GM18517 (cell line): ENCODE data around the gene PLEKHS1.
"Not testable (repeated sequence)": the region's sequence is repeated elsewhere in the genome, so short reads cannot be mapped to it uniquely, and the experiment has no call there.

Experiments used
- ATAC-seq: cut with Tn5 transposase; IDR thresholded peaks from one replicate; pipeline ENCODE4 v1.9.1; 2021; ENCODE audit warnings: mild to moderate bottlenecking, moderate library complexity; ENCODE audit not compliant: unreplicated experiment

Gene PLEKHS1

DNA sequence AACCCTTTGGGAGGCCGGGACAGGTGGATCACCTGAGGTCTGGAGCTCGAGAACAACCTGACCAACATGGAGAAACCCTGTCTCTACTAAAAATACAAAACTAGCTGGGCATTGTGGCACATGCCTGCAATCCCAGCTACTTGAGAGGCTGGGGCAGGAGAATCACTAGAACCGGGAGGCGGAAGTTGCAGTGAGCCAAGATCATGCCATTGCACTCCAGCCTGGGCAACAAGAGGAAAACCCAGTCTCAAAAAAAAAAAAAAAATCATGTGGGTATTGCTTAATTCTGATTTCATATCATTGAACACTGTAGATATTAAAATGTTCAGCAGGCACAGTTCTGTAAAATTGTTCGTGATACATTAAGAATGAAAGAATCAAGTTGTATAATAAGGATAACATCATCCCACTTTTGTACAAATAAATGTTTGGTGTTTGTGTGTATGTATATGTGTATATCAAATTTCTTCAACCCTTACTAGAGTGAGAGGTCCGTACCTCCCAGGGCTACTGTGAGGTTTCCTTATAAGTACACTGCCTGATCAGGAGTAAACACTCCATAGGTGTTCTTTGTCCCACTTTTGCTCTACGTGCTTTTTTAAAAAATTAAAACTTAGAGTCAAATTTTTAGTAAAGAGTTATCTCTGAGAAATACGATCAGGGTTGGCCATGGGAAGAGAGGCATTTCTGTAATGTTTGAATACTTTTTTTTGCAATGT is 31.7 kb downstream of the PLEKHS1 start:
- ATAC-seq = no peak

DNA sequence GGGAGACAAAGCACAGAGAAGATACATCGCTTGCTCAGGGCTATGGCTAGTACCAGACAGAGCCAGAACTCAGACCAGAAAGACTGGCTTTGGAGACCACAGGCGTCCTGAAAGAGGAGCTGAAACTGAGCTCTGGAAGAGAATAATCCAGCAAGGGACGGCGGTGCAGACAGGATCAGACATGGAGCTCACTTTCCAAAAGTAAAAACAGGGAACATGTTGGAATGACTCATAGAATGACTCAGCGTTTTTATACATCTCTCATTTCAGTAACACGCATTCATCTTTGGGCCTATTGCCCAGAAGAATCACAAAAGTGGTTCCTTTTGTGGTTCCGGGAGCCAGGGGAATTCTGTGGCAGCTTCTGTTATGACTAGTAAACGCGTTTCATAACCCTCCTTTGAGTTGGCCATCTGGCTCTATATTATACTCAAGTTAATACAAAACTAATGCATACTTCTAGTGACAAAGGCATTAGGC is 37.2 kb downstream of the PLEKHS1 start:
- ATAC-seq = peak; percentile 81

DNA sequence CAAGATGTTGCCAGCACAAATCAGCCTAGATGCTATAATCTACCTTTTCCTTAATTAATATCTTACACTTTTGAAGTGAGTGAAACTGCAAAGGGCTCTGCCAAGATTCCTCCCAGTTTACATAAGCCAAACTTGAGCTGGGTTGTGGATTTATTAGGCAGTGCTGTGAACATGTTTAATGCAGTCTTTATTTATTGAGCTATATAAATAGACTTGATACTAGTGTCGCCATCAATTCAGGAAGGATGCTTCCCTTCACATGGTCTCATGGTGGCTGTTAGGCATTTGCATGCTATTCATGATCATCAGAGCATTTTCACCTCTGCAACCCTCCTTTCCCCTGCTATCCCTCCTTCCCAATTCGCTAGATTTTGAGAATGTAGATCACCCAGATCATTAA is 40.2 kb downstream of the PLEKHS1 start:
- ATAC-seq = no peak

DNA sequence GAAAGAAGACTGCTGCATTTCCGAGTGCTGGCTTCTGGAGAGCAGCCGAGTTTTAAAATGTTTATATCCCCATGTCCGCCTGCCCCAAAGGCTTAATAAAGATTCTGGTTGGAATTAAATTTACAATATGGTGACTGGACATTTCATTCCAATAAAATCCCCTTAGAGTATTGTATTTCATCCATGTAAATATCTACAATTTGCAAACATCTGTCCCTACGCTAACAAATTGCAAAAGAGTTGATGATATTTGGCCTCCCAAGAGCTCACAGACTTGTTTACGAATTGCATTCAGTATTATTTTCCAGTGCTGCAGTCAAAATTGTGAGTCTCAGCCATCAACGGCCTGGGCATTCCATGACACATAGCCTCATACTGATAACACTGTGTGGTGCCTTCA is 50.1 kb downstream of the PLEKHS1 start:
- ATAC-seq = no peak

DNA sequence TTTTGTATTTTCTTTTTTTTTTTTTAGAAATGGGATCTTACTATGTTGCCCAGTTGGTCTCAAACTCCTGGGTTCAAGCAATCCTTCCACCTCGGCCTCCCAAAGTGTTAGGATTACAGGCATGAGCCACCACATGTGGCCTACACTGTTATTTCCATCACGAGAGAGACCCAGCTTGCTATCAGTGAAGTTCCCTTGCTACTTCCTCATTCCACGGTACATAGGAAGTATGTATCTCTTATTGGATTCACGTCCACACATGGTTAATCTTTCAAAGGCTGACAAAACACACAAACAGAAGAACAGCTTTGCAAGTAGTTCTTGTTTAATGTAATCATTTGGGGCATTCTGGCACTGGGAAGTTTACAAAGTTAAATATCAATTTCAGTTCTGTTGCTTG is 51.5 kb downstream of the PLEKHS1 start:
- no peak for ATAC-seq

DNA sequence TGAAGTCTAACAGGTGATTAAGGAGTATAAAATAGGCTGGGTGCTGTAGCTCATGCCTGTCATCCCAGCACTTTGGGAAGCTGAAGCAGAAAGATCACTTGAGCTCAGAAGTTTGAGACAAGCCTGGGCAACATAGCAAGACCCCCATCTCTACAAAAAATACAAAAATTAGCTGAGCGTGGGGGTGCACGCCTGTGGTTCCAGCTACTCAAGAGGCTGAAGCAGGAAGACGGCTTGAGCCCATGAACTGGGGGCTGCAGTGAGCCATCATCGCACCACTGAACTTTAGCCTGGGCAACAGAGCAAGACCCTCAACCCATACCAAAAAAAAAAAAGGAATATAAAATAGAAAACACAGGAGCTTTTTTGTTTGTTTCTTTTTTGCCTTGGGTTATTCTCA is 55.0 kb downstream of the PLEKHS1 start:
- no peak for ATAC-seq

DNA sequence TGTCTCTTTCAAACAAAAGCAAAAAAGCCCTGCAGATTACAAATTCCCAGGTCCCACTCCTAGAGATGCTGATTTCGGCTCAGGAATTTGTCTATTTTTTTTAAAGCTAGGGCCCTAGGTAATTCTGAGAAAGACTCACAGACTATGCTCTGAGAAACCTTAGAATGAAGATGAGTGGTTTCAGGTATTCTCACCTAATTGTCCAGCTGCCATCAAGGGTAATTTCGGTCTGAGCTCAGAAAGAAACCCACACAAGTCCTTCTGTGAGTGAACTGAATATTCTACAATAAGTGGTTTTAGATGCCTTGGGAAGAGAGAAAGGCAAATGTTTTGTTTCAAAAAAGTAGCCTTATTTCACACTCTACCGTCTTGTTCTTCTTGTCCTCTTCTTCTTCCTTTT is 56.7 kb downstream of the PLEKHS1 start:
- no peak for ATAC-seq

DNA sequence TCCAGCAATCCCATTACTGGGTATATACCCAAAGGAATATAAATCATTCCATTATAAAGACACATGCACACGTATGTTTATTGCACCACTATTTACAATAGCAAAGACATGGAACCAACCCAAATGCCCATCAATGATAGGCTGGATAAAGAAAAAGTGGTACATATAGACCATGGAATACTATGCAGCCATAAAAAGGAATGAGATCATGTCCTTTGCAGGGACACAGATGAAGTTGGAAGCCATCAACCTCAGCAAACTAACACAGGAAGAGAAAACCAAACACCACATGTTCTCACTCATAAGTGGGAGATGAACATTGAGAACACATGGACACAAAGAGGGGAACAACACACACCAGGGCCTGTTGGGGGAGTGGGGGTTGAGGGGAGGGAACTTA is 63.2 kb downstream of the PLEKHS1 start:
- not testable (repeated sequence) for ATAC-seq

DNA sequence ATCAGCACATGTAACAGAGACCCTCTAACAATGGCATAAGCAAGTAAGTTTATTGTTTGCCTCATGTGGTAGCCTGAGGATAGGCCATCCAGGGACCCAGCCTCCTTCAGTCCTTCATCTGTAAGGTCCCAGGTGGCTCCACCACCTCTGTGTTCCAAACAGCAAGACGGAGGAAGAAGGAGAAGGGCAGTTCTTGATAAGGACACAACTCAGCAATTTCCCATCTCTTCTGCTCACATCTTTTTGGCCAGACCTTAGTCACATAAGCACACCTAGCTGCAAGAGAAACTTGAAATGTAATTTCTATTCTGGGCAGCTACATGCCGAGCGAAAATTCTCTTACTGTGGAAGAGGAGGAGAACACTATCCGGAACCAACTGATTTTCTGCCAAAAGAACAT is 68.5 kb downstream of the PLEKHS1 start:
- ATAC-seq = no peak

DNA sequence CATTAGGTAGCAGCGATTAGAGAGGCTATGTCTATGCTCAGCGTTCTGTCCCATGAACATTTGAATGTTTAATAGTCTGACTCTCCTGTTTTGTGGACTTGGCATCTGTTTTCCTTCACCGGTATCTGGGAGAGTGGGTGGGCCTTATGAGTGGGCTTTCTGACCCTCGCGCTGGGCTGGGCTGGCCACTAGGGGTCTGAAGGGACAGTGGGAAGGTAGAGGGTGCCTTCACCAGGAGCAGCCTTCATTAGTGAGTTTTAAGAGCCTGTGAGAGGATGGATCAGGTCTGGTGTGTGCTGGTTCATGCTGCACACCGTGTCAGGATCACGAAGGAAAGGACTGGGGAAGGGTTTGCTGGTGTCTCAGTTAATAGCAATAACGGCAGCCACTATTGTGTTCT is 69.0 kb downstream of the PLEKHS1 start:
- no peak for ATAC-seq

DNA sequence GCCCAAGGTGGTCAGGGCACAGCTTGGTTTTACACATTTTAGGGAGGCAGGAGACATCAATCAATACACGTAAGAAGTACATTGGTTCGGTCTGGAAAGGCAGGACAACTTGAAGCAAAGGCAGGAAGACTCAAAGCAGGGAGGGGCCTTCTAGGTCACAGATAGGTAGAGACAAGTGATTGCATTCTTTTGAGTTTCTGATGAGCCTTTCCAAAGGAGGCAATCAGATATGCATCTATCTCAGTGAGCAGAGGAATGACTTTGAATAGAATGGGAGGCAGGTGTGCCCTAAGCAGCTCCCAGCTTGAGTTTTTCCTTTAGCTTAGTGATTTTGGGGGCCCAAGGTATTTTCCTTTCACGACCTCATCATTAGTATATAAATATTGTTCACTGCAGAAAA is 69.8 kb downstream of the PLEKHS1 start:
- ATAC-seq = not testable (repeated sequence)

DNA sequence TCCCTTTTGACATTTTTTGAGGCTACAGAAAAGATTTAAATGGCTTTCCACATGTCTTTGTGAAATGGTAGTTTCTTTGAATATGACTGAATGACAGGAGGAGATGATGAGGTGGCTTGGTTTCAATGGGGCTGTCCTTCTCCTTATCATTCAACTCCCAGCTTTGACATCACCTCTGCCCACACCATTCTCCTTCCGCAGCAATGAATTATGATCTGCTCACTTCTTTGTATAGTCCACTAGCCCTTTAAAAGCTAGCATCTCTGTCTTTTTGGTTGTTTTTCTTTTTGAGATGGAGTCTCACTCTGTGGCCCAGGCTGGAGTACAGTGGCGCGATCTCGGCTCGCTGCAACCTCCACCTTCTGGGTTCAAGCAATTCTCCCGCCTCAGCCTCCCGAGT is 70.7 kb downstream of the PLEKHS1 start:
- no peak for ATAC-seq

DNA sequence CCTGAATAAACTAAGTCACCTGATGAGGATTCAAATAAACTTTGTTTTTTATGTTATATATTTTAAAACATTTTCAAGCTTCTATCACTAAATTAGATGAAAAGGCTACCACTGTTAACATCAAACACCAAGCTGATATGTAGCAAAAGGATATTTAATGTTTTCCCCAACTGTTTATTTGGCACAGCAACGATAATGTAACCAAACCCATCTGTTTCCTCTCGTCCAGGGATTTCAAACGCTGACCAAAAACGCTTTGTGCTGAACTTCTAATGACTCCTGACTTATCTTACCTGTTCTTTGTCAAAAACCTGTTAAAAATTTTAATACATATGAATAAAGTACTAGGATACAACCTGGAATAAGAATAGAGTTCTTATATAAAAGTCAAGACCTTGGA is 71.9 kb downstream of the PLEKHS1 start:
- no peak for ATAC-seq

DNA sequence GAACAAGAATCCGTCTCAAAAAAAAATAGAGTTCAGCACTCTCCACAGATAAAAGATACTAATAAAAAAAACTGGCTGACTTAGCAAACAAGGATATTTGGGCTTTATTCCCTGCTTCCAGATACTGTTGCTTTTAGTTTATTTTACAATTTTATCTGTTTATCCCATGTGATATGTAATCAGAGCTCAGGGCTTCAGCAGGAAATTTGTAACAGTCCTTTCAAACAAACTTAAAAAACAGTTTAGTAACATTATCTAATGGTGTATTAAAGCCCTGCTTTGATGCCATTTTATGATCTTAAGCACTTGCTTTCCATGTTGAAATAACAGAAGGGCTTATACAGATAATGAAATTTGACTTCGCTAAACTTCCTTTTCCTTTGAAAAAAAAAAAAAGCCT is 74.3 kb downstream of the PLEKHS1 start:
- no peak for ATAC-seq

DNA sequence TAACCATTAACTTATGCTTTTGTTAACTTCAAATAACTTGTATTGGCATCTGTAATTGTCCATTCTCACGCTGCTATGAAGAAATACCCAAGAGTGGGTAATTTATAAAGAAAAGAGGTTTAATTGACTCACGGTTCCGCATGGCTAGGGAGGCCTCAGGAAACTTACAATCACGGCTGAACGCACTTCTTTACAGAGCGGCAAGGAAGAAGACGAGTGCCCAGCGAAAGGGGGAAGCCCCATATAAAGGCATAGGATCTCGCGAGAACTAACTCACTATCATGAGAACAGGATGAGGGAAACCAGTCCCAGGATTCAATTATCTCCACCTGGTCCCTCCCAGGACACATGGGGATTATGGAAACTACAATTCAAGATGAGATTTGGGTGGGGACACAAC is 77.1 kb downstream of the PLEKHS1 start:
- ATAC-seq = not testable (repeated sequence)
